ENCODE results near the gene FAM170A. TPM values are rescaled to one million over a fixed set of nuclear protein-coding genes. Genes with fewer than 3 reads are reported as not detected.

FAM170A gene
- total RNA-seq, 1 donor from 2014 or later, result not detected

- Mint-ChIP-seq H3K36me3 (ENCODE audit: low read depth, unreplicated experiment) (no peaks in the 10 kb centered on the region), H3K27ac (ENCODE audit: unreplicated experiment) (no peak overlapping the region), H3K27me3 (ENCODE audit: low read depth, unreplicated experiment) (no peaks in the 10 kb centered on the region), H3K4me3 (ENCODE audit: unreplicated experiment) (no peak overlapping the region), H3K4me1 (ENCODE audit: low read depth, unreplicated experiment) (peaks cover 3% of the 10 kb centered on the region), H3K9me3 (ENCODE audit: unreplicated experiment) (no peaks in the 10 kb centered on the region)
- Histone ChIP-seq H3K27ac (ENCODE audit: low read depth, low read length) (no peak overlapping the region), H4K20me1 (ENCODE audit: insufficient read depth, low read length) (no peaks in the 10 kb centered on the region), H2AFZ (ENCODE audit: low read depth, low read length) (no peak overlapping the region), H3K4me1 (ENCODE audit: insufficient read depth, low read length) (no peaks in the 10 kb centered on the region), H3K4me2 (ENCODE audit: low read length) (no peak overlapping the region), H3K4me3 (ENCODE audit: insufficient read depth, low read depth, low read length) (no peak overlapping the region), H3K9ac (ENCODE audit: low read length) (no peak overlapping the region), H3K9me3 (ENCODE audit: insufficient read depth, low read depth, low read length) (no peaks in the 10 kb centered on the region), H3K36me3 (ENCODE audit: insufficient read depth, low read length) (no peaks in the 10 kb centered on the region), H3K79me2 (ENCODE audit: insufficient read depth, low read length) (no peaks in the 10 kb centered on the region), H3K27me3 (ENCODE audit: insufficient read depth, low read length) (no peaks in the 10 kb centered on the region)
- FAIRE-seq (no peak), DNase-seq (ENCODE audit: low read depth) (no peak)
- no peak for TF ChIP-seq EZH2 (IDR thresholded peaks at IDR 0.05; ENCODE audit: insufficient read depth, low read length)
- no peak for TF ChIP-seq CTCF (IDR thresholded peaks at IDR 0.05; ENCODE audit: insufficient read depth, low read depth, low read length)
Measured at GRCh38 chr5:119631660-119632059, 2.3 kb downstream of the FAM170A start.

GRCh38 chr5:119651486-119651885 lies 22.1 kb downstream of the FAM170A start:
- H3K9me3 Mint-ChIP-seq (ENCODE audit: unreplicated experiment), result peaks cover 4% of the 10 kb centered on the region
- no peaks in the 10 kb centered on the region for H3K36me3 Mint-ChIP-seq (ENCODE audit: low read depth, unreplicated experiment)
- H3K27ac ChIP-seq (ENCODE audit: low read depth, low read length), result no peak overlapping the region
- TF ChIP-seq EZH2 (IDR thresholded peaks at IDR 0.05; ENCODE audit: insufficient read depth, low read length) (no peak), CTCF (IDR thresholded peaks at IDR 0.05; ENCODE audit: insufficient read depth, low read depth, low read length) (no peak)
- no peak overlapping the region for H3K9ac ChIP-seq (ENCODE audit: low read length)
- no peak overlapping the region for H3K27ac Mint-ChIP-seq (ENCODE audit: unreplicated experiment)
- no peaks in the 10 kb centered on the region for H3K27me3 ChIP-seq (ENCODE audit: insufficient read depth, low read length)
- H4K20me1 ChIP-seq (ENCODE audit: insufficient read depth, low read length), result no peaks in the 10 kb centered on the region
- no peak overlapping the region for H3K4me2 ChIP-seq (ENCODE audit: low read length)
- H3K36me3 ChIP-seq (ENCODE audit: insufficient read depth, low read length), result no peaks in the 10 kb centered on the region
- peaks cover 1% of the 10 kb centered on the region for H3K4me1 Mint-ChIP-seq (ENCODE audit: low read depth, unreplicated experiment)
- no peaks in the 10 kb centered on the region for H3K9me3 ChIP-seq (ENCODE audit: insufficient read depth, low read depth, low read length)
- H2AFZ ChIP-seq (ENCODE audit: low read depth, low read length), result no peak overlapping the region
- DNase-seq (ENCODE audit: low read depth) (no peak), FAIRE-seq (no peak)
- H3K4me3 ChIP-seq (ENCODE audit: insufficient read depth, low read depth, low read length), result no peak overlapping the region
- H3K27me3 Mint-ChIP-seq (ENCODE audit: low read depth, unreplicated experiment), result no peaks in the 10 kb centered on the region
- H3K4me3 Mint-ChIP-seq (ENCODE audit: unreplicated experiment), result no peak overlapping the region
- no peaks in the 10 kb centered on the region for H3K4me1 ChIP-seq (ENCODE audit: insufficient read depth, low read length)
- no peaks in the 10 kb centered on the region for H3K79me2 ChIP-seq (ENCODE audit: insufficient read depth, low read length)

DNA sequence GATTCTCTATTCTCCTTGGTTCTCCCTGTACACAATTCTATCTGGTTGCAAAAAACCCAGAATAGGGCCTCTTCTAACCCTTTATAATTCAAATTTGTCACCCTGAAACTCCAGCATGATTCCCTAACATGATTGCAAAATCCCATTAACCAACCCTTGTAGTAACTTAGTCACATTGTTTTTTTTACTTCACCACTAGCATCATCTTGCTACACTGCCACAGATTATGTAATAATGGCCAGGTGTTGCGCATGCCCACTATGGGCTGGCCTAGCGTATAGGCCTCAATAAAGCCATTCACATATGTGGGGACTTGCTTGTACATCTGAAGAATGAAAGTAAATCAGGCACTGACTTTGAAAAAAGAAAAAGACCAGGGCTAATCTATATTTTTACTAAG lies 25.7 kb downstream of the FAM170A start:
- Histone ChIP-seq H3K79me2 (ENCODE audit: insufficient read depth, low read length) (no peaks in the 10 kb centered on the region), H3K4me2 (ENCODE audit: low read length) (no peak overlapping the region), H3K9ac (ENCODE audit: low read length) (no peak overlapping the region), H3K27me3 (ENCODE audit: insufficient read depth, low read length) (no peaks in the 10 kb centered on the region), H4K20me1 (ENCODE audit: insufficient read depth, low read length) (no peaks in the 10 kb centered on the region), H3K4me3 (ENCODE audit: insufficient read depth, low read depth, low read length) (no peak overlapping the region), H3K4me1 (ENCODE audit: insufficient read depth, low read length) (no peaks in the 10 kb centered on the region), H2AFZ (ENCODE audit: low read depth, low read length) (no peak overlapping the region), H3K9me3 (ENCODE audit: insufficient read depth, low read depth, low read length) (no peaks in the 10 kb centered on the region), H3K36me3 (ENCODE audit: insufficient read depth, low read length) (no peaks in the 10 kb centered on the region), H3K27ac (ENCODE audit: low read depth, low read length) (no peak overlapping the region)
- H3K4me1 Mint-ChIP-seq (ENCODE audit: low read depth, unreplicated experiment), result no peaks in the 10 kb centered on the region
- TF ChIP-seq EZH2 (IDR thresholded peaks at IDR 0.05; ENCODE audit: insufficient read depth, low read length) (no peak), CTCF (IDR thresholded peaks at IDR 0.05; ENCODE audit: insufficient read depth, low read depth, low read length) (no peak)
- no peak overlapping the region for H3K4me3 Mint-ChIP-seq (ENCODE audit: unreplicated experiment)
- no peaks in the 10 kb centered on the region for H3K27me3 Mint-ChIP-seq (ENCODE audit: low read depth, unreplicated experiment)
- H3K36me3 Mint-ChIP-seq (ENCODE audit: low read depth, unreplicated experiment), result no peaks in the 10 kb centered on the region
- no peak for FAIRE-seq
- peaks cover 2% of the 10 kb centered on the region for H3K9me3 Mint-ChIP-seq (ENCODE audit: unreplicated experiment)
- DNase-seq (ENCODE audit: low read depth), result no peak
- H3K27ac Mint-ChIP-seq (ENCODE audit: unreplicated experiment), result no peak overlapping the region

Measured in astrocyte (in vitro differentiated cells and primary cell).